ENCODE results near the gene RPL12. TPM values are rescaled to one million over a fixed set of nuclear protein-coding genes. Genes with fewer than 3 reads are reported as not detected.

RPL12 gene
- total and polyA plus RNA-seq, 2 donors (not counting 1 experiment from before 2014, with no cell fraction given), result 1,334 to 3,459 TPM

- Histone ChIP-seq H3K4me1 (ENCODE audit: control insufficient read depth in 2 of 2, insufficient read depth in 2 of 2, low read length in 2 of 2) (no peaks in the 10 kb centered on the region), H3K36me3 (replicated peaks in 1 of 2; ENCODE audit: control extremely low read depth in 1 of 2, control insufficient read depth in 1 of 2, extremely low read depth in 1 of 2, insufficient read depth in 2 of 2, low read length in 1 of 2) (peaks cover 1 to 66% of the 10 kb centered on the region in 2 experiments), H3K27me3 (replicated peaks in 1 of 4; ENCODE audit: control extremely low read depth in 1 of 4, control insufficient read depth in 3 of 4, insufficient read depth in 4 of 4, low read length in 3 of 4) (no peaks in the 10 kb centered on the region), H2AFZ (ENCODE audit: insufficient read depth, low read depth, low read length, poor library complexity, severe bottlenecking) (no peak overlapping the region), H3K9ac (ENCODE audit: low read length) (no peak overlapping the region), H3K4me3 (ENCODE audit: control extremely low read depth in 1 of 5, extremely low read depth in 1 of 5, insufficient read depth in 1 of 5, low read depth in 2 of 5, low read length in 4 of 5) (no peak overlapping the region), H3K79me2 (ENCODE audit: control insufficient read depth, insufficient read depth, low read length) (no peaks in the 10 kb centered on the region), H3K4me2 (replicated peaks; ENCODE audit: low read depth, low read length, poor library complexity, severe bottlenecking) (no peak overlapping the region), H3K27ac (ENCODE audit: low read length in 2 of 2) (no peak overlapping the region), H4K20me1 (ENCODE audit: control insufficient read depth, insufficient read depth, low read length, poor library complexity, severe bottlenecking) (no peaks in the 10 kb centered on the region), H3K9me3 (ENCODE audit: control extremely low read depth in 1 of 3, control insufficient read depth in 2 of 3, insufficient read depth in 1 of 3, low read length in 2 of 3) (no peaks in the 10 kb centered on the region)
- H3K27me3 Mint-ChIP-seq, result no peaks in the 10 kb centered on the region
- intact Hi-C loops (cut with micrococcal nuclease), result no loop called here
- CTCF ChIA-PET, result interaction anchor here (1.0 kb wide), 1 partner anchor 14 kb away, joined by 5 read pairs; no protein-coding TSS in a partner anchor
- WGBS (ENCODE audit: insufficient coverage), result 90% methylated on average over 6 of the region's 9 CpGs
- H3K9me3 Mint-ChIP-seq (ENCODE audit: insufficient read depth), result no peaks in the 10 kb centered on the region
- H3K4me1 Mint-ChIP-seq, result no peaks in the 10 kb centered on the region
- no peak overlapping the region for H3K27ac Mint-ChIP-seq
- ATAC-seq (ENCODE audit: low read depth) (no peak), DNase-seq (no peak)
- TF ChIP-seq, protein P1, sequence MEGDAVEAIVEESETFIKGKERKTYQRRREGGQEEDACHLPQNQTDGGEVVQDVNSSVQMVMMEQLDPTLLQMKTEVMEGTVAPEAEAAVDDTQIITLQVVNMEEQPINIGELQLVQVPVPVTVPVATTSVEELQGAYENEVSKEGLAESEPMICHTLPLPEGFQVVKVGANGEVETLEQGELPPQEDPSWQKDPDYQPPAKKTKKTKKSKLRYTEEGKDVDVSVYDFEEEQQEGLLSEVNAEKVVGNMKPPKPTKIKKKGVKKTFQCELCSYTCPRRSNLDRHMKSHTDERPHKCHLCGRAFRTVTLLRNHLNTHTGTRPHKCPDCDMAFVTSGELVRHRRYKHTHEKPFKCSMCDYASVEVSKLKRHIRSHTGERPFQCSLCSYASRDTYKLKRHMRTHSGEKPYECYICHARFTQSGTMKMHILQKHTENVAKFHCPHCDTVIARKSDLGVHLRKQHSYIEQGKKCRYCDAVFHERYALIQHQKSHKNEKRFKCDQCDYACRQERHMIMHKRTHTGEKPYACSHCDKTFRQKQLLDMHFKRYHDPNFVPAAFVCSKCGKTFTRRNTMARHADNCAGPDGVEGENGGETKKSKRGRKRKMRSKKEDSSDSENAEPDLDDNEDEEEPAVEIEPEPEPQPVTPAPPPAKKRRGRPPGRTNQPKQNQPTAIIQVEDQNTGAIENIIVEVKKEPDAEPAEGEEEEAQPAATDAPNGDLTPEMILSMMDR (IDR thresholded peaks at IDR 0.05), result no peak
- TF ChIP-seq EZH2 (IDR thresholded peaks at IDR 0.05; ENCODE audit: borderline replicate concordance, insufficient read depth, low read depth, low read length, poor library complexity, severe bottlenecking), result no peak
- POLR2A ChIA-PET, result interaction anchor here (0.6 kb wide), 1 partner anchor 491 kb away, joined by 3 read pairs; no protein-coding TSS in a partner anchor
- no peak overlapping the region for H3K4me3 Mint-ChIP-seq
Measured at GRCh38 chr9:127490535-127491230, 39.5 kb upstream of the RPL12 start.

- no peak for TF ChIP-seq EZH2 (IDR thresholded peaks at IDR 0.05; ENCODE audit: borderline replicate concordance, insufficient read depth, low read depth, low read length, poor library complexity, severe bottlenecking)
- TF ChIP-seq, protein P1 (IDR thresholded peaks at IDR 0.05), result no peak
- Histone ChIP-seq H3K9me3 (ENCODE audit: control extremely low read depth in 1 of 3, control insufficient read depth in 2 of 3, insufficient read depth in 1 of 3, low read length in 2 of 3) (no peaks in the 10 kb centered on the region), H3K36me3 (replicated peaks in 1 of 2; ENCODE audit: control extremely low read depth in 1 of 2, control insufficient read depth in 1 of 2, extremely low read depth in 1 of 2, insufficient read depth in 2 of 2, low read length in 1 of 2) (peaks cover 1 to 64% of the 10 kb centered on the region in 2 experiments), H2AFZ (ENCODE audit: insufficient read depth, low read depth, low read length, poor library complexity, severe bottlenecking) (no peak overlapping the region), H3K27ac (ENCODE audit: low read length in 2 of 2) (no peak overlapping the region), H3K79me2 (ENCODE audit: control insufficient read depth, insufficient read depth, low read length) (no peaks in the 10 kb centered on the region), H3K4me1 (ENCODE audit: control insufficient read depth in 2 of 2, insufficient read depth in 2 of 2, low read length in 2 of 2) (no peaks in the 10 kb centered on the region), H3K27me3 (replicated peaks in 1 of 4; ENCODE audit: control extremely low read depth in 1 of 4, control insufficient read depth in 3 of 4, insufficient read depth in 4 of 4, low read length in 3 of 4) (no peaks in the 10 kb centered on the region), H3K9ac (ENCODE audit: low read length) (no peak overlapping the region), H3K4me2 (replicated peaks; ENCODE audit: low read depth, low read length, poor library complexity, severe bottlenecking) (no peak overlapping the region), H3K4me3 (ENCODE audit: control extremely low read depth in 1 of 5, extremely low read depth in 1 of 5, insufficient read depth in 1 of 5, low read depth in 2 of 5, low read length in 4 of 5) (no peak overlapping the region), H4K20me1 (ENCODE audit: control insufficient read depth, insufficient read depth, low read length, poor library complexity, severe bottlenecking) (no peaks in the 10 kb centered on the region)
- Mint-ChIP-seq H3K27me3 (no peaks in the 10 kb centered on the region), H3K4me1 (no peaks in the 10 kb centered on the region), H3K4me3 (no peak overlapping the region), H3K27ac (no peak overlapping the region), H3K9me3 (ENCODE audit: insufficient read depth) (no peaks in the 10 kb centered on the region)
- POLR2A ChIA-PET, result no interaction called here
- 98% methylated on average over 16 of the region's 22 CpGs for WGBS (ENCODE audit: insufficient coverage)
- CTCF ChIA-PET, result interaction anchor here (1.0 kb wide), 1 partner anchor 15 kb away, joined by 5 read pairs; no protein-coding TSS in a partner anchor
- no peak for ATAC-seq (ENCODE audit: low read depth)
- intact Hi-C loops (cut with micrococcal nuclease), result no loop called here
- no peak for DNase-seq
Measured at GRCh38 chr9:127489471-127490115, 38.4 kb upstream of the RPL12 start.
